Measurements from ENCODE around the gene TAGLN.

Gene TAGLN

GRCh38 chr11:117199053-117199915, at the start of gene TAGLN:
Gene TAGLN (plus strand): TSS chr11:117199370. CDS start chr11:117203014, 3,644 bp downstream.
- DNase-seq (ENCODE audit: low spot score): peak; percentile 31

GRCh38 chr11:117152066-117152465, 47.1 kb upstream of the TAGLN start:
- no peak for DNase-seq (ENCODE audit: low spot score)
- in situ Hi-C loops (cut with MboI; ENCODE audit: low sequenced_read_pairs, unreplicated experiment): no loop called here
- no peak for TF ChIP-seq CTCF (IDR thresholded peaks at IDR 0.05; ENCODE audit: borderline replicate concordance, control extremely low read depth, extremely low read depth, insufficient read depth, missing control alignments)

More at GRCh38 chr11:117199053-117199915, at the start of gene TAGLN:
- in situ Hi-C loops (cut with MboI; ENCODE audit: low sequenced_read_pairs, unreplicated experiment): no loop called here
- no peak for TF ChIP-seq CTCF (IDR thresholded peaks at IDR 0.05; ENCODE audit: borderline replicate concordance, control extremely low read depth, extremely low read depth, insufficient read depth, missing control alignments)

GRCh38 chr11:117154468-117154867, 44.7 kb upstream of the TAGLN start:
- no peak for DNase-seq (ENCODE audit: low spot score)
- in situ Hi-C loops (cut with MboI; ENCODE audit: low sequenced_read_pairs, unreplicated experiment): no loop called here
- no peak for TF ChIP-seq CTCF (IDR thresholded peaks at IDR 0.05; ENCODE audit: borderline replicate concordance, control extremely low read depth, extremely low read depth, insufficient read depth, missing control alignments)

GRCh38 chr11:117157507-117157906, 41.7 kb upstream of the TAGLN start:
- TF ChIP-seq CTCF (IDR thresholded peaks at IDR 0.05; ENCODE audit: borderline replicate concordance, control extremely low read depth, extremely low read depth, insufficient read depth, missing control alignments): no peak
- in situ Hi-C loops (cut with MboI; ENCODE audit: low sequenced_read_pairs, unreplicated experiment): no loop called here
- DNase-seq (ENCODE audit: low spot score): no peak

GRCh38 chr11:117159892-117160291, 39.3 kb upstream of the TAGLN start:
- no peak for DNase-seq (ENCODE audit: low spot score)
- TF ChIP-seq CTCF (IDR thresholded peaks at IDR 0.05; ENCODE audit: borderline replicate concordance, control extremely low read depth, extremely low read depth, insufficient read depth, missing control alignments): no peak
- in situ Hi-C loops (cut with MboI; ENCODE audit: low sequenced_read_pairs, unreplicated experiment): no loop called here

GRCh38 chr11:117160826-117161225, 38.3 kb upstream of the TAGLN start:
- DNase-seq (ENCODE audit: low spot score): no peak
- no peak for TF ChIP-seq CTCF (IDR thresholded peaks at IDR 0.05; ENCODE audit: borderline replicate concordance, control extremely low read depth, extremely low read depth, insufficient read depth, missing control alignments)
- in situ Hi-C loops (cut with MboI; ENCODE audit: low sequenced_read_pairs, unreplicated experiment): no loop called here
